ENCODE measurements around the gene AJM1. TPM values are rescaled to one million over a fixed set of nuclear protein-coding genes. Genes with fewer than 3 reads are reported as not detected.
"Not testable (repeated sequence)": the region's sequence is repeated elsewhere in the genome, so short reads cannot be mapped to it uniquely, and the experiment has no call there.

The AJM1 gene
- total RNA-seq: 1 to 10 TPM in 2 of 4 donors, under 1 TPM in 2; 0.32 to 2.3 (median 1.0) TPM

- not testable (repeated sequence) for H3K9me3 ChIP-seq
Measured at GRCh38 chr9:136842380-136842948, at the start of gene AJM1. TSS of gene AJM1 (plus strand) at chr9:136842478. CDS start at chr9:136844415, 1,937 bp downstream.

DNA sequence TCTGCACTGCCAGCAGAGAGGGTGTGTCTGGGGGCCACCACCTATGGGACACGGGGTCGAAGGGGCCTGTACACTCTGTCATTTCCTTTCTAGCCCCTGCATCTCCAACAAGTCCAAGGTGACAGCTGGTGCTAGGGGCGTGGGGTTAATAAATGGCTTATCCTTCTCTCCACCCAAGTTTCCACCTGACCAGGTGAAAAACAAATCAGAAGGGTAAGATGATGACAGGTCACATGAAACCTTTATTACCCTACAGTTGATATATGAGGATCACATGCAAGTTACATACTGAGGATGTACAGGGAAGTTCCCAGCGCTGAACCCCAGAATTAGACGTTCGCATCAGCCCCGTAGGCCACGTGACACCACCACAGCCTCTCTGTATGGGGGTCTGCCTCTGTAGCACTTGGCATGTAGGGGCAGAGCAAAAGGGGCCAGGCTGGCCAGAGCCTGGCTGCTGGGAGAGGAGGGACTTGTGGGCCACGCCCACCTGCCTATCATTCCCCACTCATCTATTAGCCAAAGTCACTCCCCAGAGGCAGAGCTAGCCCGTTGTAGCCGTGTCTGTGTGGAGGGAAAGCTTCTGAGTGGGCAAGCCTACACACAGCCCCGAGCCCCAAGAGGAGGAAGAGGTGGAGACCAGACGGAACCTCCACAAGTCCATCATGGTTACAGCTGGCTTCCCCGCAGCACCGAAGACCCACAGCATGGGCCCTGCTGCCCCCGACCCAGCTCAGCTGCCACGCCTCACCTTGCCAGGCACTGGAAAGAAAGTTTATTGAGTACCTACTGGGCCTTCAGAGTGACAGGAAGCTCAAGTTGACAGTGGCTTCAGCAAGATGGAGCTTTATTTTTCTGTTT is 49.0 kb upstream of the AJM1 start:
- Histone ChIP-seq H3K27ac (no peak overlapping the region), H3K9me3 (no peaks in the 10 kb centered on the region), H3K4me1 (peaks cover 11 to 48% (median 17%) of the 10 kb centered on the region in 3 donors), H3K36me3 (peaks cover 0 to 23% (median 3%) of the 10 kb centered on the region in 3 donors), H3K27me3 (peaks cover 0 to 30% (median 2%) of the 10 kb centered on the region in 4 donors), H3K4me3 (no peak overlapping the region)
- intact Hi-C loops (cut with DNase I): no loop called here
- no peak for TF ChIP-seq POLR2A (IDR thresholded peaks at IDR 0.05)
- TF ChIP-seq CTCF (IDR thresholded peaks at IDR 0.05): no peak
- no peak for DNase-seq
- WGBS, 2 donors: 72 to 75% methylated on average over 15 to 16 of the region's 17 CpGs

More at GRCh38 chr9:136842380-136842948, at the start of gene AJM1:
- H3K27ac ChIP-seq: peak within 1 kb of the TSS in 1 of 4 donors; percentile 33
- 7% methylated on average over 3 of the region's 27 CpGs; no CpG with 5 or more reads in 1 of the 2 donors for WGBS, 2 donors
- intact Hi-C loops (cut with DNase I); DNase-seq: not testable (repeated sequence)
- H3K4me3 ChIP-seq: peak within 1 kb of the TSS; percentile 13 to 64 (median 47)
- peaks cover 42 to 71% (median 60%) of the 10 kb centered on the region in 3 donors for H3K4me1 ChIP-seq
- TF ChIP-seq CTCF (IDR thresholded peaks at IDR 0.05): peak; percentile 68 to 89 (median 80)
- peaks cover 7 to 46% (median 19%) of the 10 kb centered on the region in 4 donors for H3K27me3 ChIP-seq
- peaks cover 0 to 36% (median 9%) of the 10 kb centered on the region in 3 donors for H3K36me3 ChIP-seq

- Histone ChIP-seq H3K27ac (no peak overlapping the region), H3K9me3 (no peaks in the 10 kb centered on the region), H3K36me3 (peaks cover 0 to 23% (median 3%) of the 10 kb centered on the region in 3 donors), H3K4me3 (no peak overlapping the region), H3K4me1 (peaks cover 17 to 58% (median 23%) of the 10 kb centered on the region in 3 donors), H3K27me3 (peaks cover 0 to 42% (median 12%) of the 10 kb centered on the region in 4 donors)
- TF ChIP-seq CTCF (IDR thresholded peaks at IDR 0.05): no peak
- no peak for TF ChIP-seq POLR2A (IDR thresholded peaks at IDR 0.05)
- intact Hi-C loops (cut with DNase I): no loop called here
- DNase-seq: no peak
- 85 to 92% methylated on average over 9 to 11 of the region's 14 CpGs for WGBS, 2 donors
Measured at GRCh38 chr9:136794281-136794999, 47.8 kb upstream of the AJM1 start.

DNA sequence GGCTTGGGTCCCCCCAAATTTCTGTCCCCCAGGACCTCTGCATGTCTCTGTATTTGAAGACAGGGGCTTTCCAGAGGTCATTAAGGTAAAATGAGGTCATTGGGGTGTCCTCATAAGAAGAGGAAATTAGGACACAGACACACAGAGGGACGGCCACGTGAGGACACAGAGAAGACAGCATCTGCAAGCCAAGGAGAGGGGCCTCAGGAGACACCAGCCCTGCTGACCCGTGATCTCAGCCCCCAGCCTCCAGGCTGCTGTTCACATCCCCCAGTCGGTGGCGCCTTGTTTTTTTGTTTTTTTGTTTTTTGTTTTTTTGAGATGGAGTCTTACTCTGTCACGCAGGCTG is 47.3 kb upstream of the AJM1 start:
- no peak overlapping the region for H3K27ac ChIP-seq
- H3K27me3 ChIP-seq: peaks cover 0 to 47% (median 16%) of the 10 kb centered on the region in 4 donors
- intact Hi-C loops (cut with DNase I): no loop called here
- H3K4me3 ChIP-seq: no peak overlapping the region
- H3K9me3 ChIP-seq: no peaks in the 10 kb centered on the region
- DNase-seq: no peak
- peaks cover 23 to 60% (median 26%) of the 10 kb centered on the region in 3 donors for H3K4me1 ChIP-seq
- 69 to 78% methylated on average over 5 to 6 of the region's 6 CpGs for WGBS, 2 donors
- peaks cover 0 to 23% (median 3%) of the 10 kb centered on the region in 3 donors for H3K36me3 ChIP-seq
- TF ChIP-seq POLR2A (IDR thresholded peaks at IDR 0.05) (no peak), CTCF (IDR thresholded peaks at IDR 0.05) (no peak)

Measured in esophagus squamous epithelium (tissue), 5 donors.